KMS-11 (cell line): ENCODE results near the gene CIAO3.

Source experiments
- H2AFZ ChIP-seq: fragments of 200-600 bp; sonication (generic); 2 replicates; pipeline ENCODE4 v1.6.1; 2016; ENCODE audit warnings: antibody characterized with exemption, mixed run types, low read depth
- H3K27ac ChIP-seq: fragments of 200-600 bp; sonication (generic); 2 replicates; pipeline ENCODE4 v1.6.1; 2016; ENCODE audit warnings: mild to moderate bottlenecking, mixed run types
- H3K27me3 ChIP-seq: fragments of 200-600 bp; sonication (generic); 2 replicates; pipeline ENCODE4 v1.6.1; 2017; ENCODE audit warnings: mild to moderate bottlenecking, low read depth, mixed run types, moderate library complexity; ENCODE audit not compliant: insufficient read depth
- H3K36me3 ChIP-seq: fragments of 200-600 bp; sonication (generic); 2 replicates; pipeline ENCODE4 v1.6.1; 2017; ENCODE audit warnings: mild to moderate bottlenecking, mixed run types; ENCODE audit not compliant: insufficient read depth
- H3K4me1 ChIP-seq: fragments of 200-600 bp; sonication (generic); 2 replicates; pipeline ENCODE4 v1.6.1; 2016; ENCODE audit warnings: mild to moderate bottlenecking, low read depth, mixed run types; ENCODE audit not compliant: poor library complexity, severe bottlenecking
- H3K4me2 ChIP-seq: fragments of 200-600 bp; sonication (generic); 2 replicates; pipeline ENCODE4 v1.7.0; 2016; ENCODE audit warnings: mild to moderate bottlenecking, mixed run types
- H3K4me3 ChIP-seq: fragments of 200-600 bp; sonication (generic); IDR thresholded peaks from 2 replicates; pipeline ENCODE4 v1.6.1; 2017; ENCODE audit warnings: low read depth, low read length, mixed read lengths; ENCODE audit not compliant: insufficient read depth
- H3K79me2 ChIP-seq: fragments of 200-600 bp; sonication (generic); 2 replicates; pipeline ENCODE4 v1.6.1; 2016; ENCODE audit warnings: low read depth, mixed run types; ENCODE audit not compliant: insufficient read depth
- H3K9ac ChIP-seq: fragments of 200-600 bp; sonication (generic); 2 replicates; pipeline ENCODE4 v1.6.1; 2016; ENCODE audit warnings: mild to moderate bottlenecking, mixed run types
- H4K20me1 ChIP-seq: fragments of 200-600 bp; sonication (generic); 2 replicates; pipeline ENCODE4 v1.6.1; 2016; ENCODE audit warnings: mild to moderate bottlenecking, mixed run types; ENCODE audit not compliant: insufficient read depth
- TF ChIP-seq, protein P1 (sequence below): fragments of 200-600 bp; sonication (generic); conservative IDR thresholded peaks from 2 replicates; pipeline ENCODE4 v1.6.1; 2017; ENCODE audit warnings: low read depth, mild to moderate bottlenecking, antibody characterized with exemption, low read length, moderate library complexity, mixed read lengths

Gene CIAO3

GRCh38 chr16:740459-740763 lies 386 bp downstream of the CIAO3 start:
- H4K20me1 ChIP-seq: no peaks in the 10 kb centered on the region
- peak overlapping the region; percentile 99 for H3K4me2 ChIP-seq
- no peak overlapping the region; the same call in 1 of the 2 replicates for H3K27ac ChIP-seq
- peaks cover 40% of the 10 kb centered on the region for H3K27me3 ChIP-seq
- peak overlapping the region; percentile 82 for H3K9ac ChIP-seq
- no peaks in the 10 kb centered on the region for H3K36me3 ChIP-seq
- H3K4me1 ChIP-seq: peaks cover 35% of the 10 kb centered on the region
- TF ChIP-seq, protein P1, sequence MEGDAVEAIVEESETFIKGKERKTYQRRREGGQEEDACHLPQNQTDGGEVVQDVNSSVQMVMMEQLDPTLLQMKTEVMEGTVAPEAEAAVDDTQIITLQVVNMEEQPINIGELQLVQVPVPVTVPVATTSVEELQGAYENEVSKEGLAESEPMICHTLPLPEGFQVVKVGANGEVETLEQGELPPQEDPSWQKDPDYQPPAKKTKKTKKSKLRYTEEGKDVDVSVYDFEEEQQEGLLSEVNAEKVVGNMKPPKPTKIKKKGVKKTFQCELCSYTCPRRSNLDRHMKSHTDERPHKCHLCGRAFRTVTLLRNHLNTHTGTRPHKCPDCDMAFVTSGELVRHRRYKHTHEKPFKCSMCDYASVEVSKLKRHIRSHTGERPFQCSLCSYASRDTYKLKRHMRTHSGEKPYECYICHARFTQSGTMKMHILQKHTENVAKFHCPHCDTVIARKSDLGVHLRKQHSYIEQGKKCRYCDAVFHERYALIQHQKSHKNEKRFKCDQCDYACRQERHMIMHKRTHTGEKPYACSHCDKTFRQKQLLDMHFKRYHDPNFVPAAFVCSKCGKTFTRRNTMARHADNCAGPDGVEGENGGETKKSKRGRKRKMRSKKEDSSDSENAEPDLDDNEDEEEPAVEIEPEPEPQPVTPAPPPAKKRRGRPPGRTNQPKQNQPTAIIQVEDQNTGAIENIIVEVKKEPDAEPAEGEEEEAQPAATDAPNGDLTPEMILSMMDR: no peak
- peak overlapping the region; percentile 45 for H3K4me3 ChIP-seq
- H3K79me2 ChIP-seq: peaks cover 10% of the 10 kb centered on the region; the same call in 1 of the 2 replicates
- peak overlapping the region; percentile 74 for H2AFZ ChIP-seq

DNA sequence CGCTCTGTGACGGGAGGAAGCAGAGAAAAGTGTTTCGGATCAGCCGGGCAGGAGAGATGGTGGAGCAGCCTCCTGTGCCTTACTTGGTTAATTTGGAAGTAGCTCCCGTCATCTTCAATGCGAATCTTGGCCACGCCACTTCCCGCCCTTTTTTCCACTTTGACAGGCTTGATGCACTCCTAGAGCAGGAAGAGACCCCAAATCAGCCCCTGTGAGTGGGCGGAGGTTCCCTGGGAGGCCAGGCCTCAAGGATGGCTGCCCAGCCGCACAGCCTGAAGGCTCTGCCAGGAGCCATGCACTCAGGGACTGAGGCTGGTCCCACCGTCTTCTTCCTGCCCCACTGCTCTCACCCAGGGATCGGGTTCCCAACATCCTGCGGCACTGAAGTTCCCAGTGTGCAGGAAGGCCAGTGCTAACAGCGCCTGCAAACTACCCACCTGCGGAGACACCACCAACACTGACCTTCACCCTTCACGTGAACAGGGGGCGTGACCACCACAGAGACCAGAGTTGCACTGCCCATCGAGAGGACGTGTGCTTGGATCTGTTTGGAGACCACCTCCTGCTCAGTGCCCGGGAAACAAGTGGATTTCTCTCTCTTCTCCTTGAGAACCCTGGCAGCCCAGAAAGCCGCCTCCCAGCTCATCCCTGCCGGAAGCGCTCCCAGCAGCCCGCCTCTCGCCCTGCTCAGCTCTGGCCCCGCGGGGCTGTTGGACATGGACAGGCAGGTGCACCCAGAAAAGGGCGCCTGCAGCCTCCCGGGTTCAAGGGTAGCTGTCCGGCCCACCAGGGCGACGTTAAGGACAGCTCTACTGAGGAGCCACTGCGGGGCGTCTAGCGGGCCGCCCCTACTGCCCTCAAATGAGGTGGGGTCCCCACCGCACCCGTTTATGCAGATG lies 988 bp downstream of the CIAO3 start:
- peak overlapping the region; percentile 74; the same call in 1 of the 2 replicates for H2AFZ ChIP-seq
- H3K9ac ChIP-seq: peak overlapping the region; percentile 82
- no peaks in the 10 kb centered on the region for H3K36me3 ChIP-seq
- no peak overlapping the region for H3K27ac ChIP-seq
- H3K4me2 ChIP-seq: peak overlapping the region; percentile 99
- peak overlapping the region; percentile 45 for H3K4me3 ChIP-seq
- H4K20me1 ChIP-seq: no peaks in the 10 kb centered on the region
- TF ChIP-seq, protein P1: no peak
- H3K27me3 ChIP-seq: peaks cover 34% of the 10 kb centered on the region
- H3K79me2 ChIP-seq: peaks cover 10% of the 10 kb centered on the region; the same call in 1 of the 2 replicates
- H3K4me1 ChIP-seq: peaks cover 41% of the 10 kb centered on the region

DNA sequence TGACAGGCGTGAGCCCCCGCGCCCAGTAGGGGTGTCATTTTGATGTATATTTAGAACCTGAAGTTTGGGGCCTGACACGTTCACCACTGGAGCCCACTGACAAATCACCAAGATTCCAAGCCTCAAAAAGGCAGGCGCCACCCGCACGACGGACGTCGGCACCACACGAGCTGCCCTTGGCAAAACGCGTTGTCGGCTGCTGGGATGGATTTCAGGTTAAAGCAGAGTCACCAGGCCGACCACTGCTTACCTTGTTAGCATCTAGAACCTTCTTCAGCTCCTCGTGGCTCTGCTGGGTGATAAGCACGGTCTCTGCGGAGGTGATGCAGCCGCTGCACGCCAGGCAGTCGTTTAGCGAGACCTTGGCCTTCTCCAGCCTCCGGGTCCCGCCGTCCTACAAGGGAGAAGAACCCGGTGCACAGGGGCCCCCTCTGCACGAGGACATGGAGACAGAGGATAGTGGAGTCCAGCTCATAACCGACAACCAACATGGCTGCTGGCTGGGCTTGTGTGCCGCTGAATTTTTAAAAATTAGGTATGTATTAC lies 3.8 kb downstream of the CIAO3 start:
- no peak overlapping the region for H3K9ac ChIP-seq
- H3K4me2 ChIP-seq: peak overlapping the region; percentile 98
- TF ChIP-seq, protein P1: no peak
- no peaks in the 10 kb centered on the region for H4K20me1 ChIP-seq
- H3K4me3 ChIP-seq: no peak overlapping the region
- peaks cover 10% of the 10 kb centered on the region; the same call in 1 of the 2 replicates for H3K79me2 ChIP-seq
- H3K27me3 ChIP-seq: peaks cover 6% of the 10 kb centered on the region
- peaks cover 60% of the 10 kb centered on the region for H3K4me1 ChIP-seq
- H3K27ac ChIP-seq: peak overlapping the region; percentile 88
- H3K36me3 ChIP-seq: no peaks in the 10 kb centered on the region
- no peak overlapping the region for H2AFZ ChIP-seq

GRCh38 chr16:735982-736453 lies 4.8 kb downstream of the CIAO3 start:
- no peaks in the 10 kb centered on the region for H4K20me1 ChIP-seq
- TF ChIP-seq, protein P1: no peak
- peaks cover 56% of the 10 kb centered on the region for H3K4me1 ChIP-seq
- H3K4me2 ChIP-seq: peak overlapping the region; percentile 98
- H3K27me3 ChIP-seq: no peaks in the 10 kb centered on the region
- H3K27ac ChIP-seq: peak overlapping the region; percentile 88
- H3K4me3 ChIP-seq: no peak overlapping the region
- peaks cover 10% of the 10 kb centered on the region; the same call in 1 of the 2 replicates for H3K79me2 ChIP-seq
- H3K36me3 ChIP-seq: no peaks in the 10 kb centered on the region
- H2AFZ ChIP-seq: no peak overlapping the region
- peak overlapping the region; percentile 43; the same call in 1 of the 2 replicates for H3K9ac ChIP-seq
